LNCAP (cell line): ENCODE data around the gene DPP4.

Experiments used
- CTCF ChIP-seq: fragments of 450-650 bp; IDR thresholded peaks from 2 replicates; pipeline ENCODE4 v1.5.1; 2017; ENCODE audit warnings: mild to moderate bottlenecking

Gene DPP4

GRCh38 chr2:162063281-162063680, 10.7 kb downstream of the DPP4 start:
- no peak for TF ChIP-seq CTCF

- TF ChIP-seq CTCF: no peak
Observed at GRCh38 chr2:162062559-162062958, 11.5 kb downstream of the DPP4 start.

DNA sequence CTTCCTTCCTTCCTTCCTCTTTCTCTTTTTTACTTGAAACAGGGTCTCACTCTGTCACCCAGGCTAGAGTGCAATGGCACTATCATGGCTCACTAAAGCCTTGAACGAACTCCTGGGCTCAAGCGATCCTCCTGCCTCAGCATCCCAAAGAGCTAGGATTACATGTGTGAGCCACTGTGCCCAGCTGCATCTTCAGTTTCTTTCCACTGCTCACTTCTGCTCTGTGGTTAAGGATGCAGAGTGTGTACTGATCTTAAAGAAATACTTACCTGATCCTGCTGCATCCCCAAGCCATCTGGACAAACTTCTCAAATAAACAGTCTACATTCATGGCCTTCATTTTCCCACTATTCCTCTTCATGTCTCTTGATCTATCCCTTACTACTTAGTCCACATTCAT, 13.0 kb downstream of the DPP4 start:
- TF ChIP-seq CTCF: no peak

GRCh38 chr2:162060532-162060931, 13.5 kb downstream of the DPP4 start:
- no peak for TF ChIP-seq CTCF

DNA sequence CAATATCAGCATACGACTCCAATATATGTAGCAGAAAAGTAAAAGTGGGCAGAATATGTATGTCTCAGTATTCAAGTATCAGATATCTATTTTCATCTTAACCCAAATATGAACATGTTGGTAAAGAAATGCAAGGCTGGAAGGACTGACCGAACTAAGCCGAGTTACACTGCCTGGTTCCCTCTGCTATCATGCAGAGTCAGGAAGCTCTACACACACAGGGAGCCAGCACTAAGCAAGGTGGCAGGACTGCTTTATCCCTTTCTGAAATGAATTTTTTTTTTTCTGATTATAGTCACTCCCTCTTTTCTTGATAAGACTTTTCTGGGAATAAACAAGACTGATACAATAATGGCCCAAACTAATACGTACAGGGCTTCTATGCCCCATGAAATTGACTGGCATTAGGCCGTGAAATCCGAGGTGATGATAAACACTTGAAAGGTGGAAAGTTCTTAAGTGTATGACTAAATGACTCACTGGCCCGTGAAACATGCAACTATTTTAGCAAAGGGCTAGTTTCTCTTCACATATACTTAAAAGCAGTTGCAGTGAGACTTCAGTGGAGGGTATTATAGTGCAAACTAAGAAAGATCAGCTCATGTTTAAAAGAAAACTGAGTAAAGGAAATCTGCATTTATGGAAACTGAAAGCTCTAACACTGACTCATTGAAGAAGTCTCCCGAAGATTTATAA, 14.9 kb downstream of the DPP4 start:
- TF ChIP-seq CTCF: no peak

DNA sequence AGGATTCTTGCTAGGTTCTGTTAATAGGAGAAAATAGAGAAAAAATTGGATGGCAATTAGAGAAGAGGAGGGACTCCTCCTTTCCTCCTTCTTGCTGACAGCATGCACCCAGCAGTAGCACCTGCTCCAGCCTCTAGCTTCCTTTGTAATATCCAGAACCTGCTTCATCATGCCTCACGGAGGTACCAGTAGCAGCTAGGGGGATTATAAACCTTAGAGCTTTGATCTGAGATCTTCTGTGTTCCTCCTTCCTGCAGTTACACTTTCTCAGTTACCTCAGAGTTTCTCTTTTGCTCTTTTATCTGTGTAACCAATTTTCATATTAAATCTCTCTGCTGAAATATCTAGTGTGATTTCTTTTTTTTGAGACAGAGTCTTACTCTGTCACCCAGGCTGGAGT, 16.6 kb downstream of the DPP4 start:
- TF ChIP-seq CTCF: no peak

GRCh38 chr2:162056796-162057399, 17.1 kb downstream of the DPP4 start:
- TF ChIP-seq CTCF: no peak

DNA sequence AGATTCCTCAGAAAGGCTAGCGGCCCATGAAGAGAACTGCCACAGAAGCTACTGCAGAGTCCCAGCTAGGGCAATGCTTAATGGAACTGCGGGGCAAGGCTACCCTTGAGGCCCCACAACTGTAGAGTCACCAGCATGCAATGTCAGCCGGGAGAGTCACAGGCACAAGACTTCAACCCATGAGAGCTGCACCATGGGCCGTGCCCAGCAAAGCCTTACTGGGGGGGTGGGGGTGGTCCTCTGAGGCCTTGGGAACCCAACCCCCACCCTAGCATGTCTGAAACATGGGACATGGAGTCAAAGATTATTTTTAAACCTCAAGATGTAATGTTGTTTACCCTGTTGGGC, 20.2 kb downstream of the DPP4 start:
- TF ChIP-seq CTCF: no peak
